ENCODE data around the gene EDAR.

Gene EDAR

GRCh38 chr2:108923019-108923700 is 65.9 kb downstream of the EDAR start:
- no peak for DNase-seq

- DNase-seq, result peak; percentile 11
Observed at GRCh38 chr2:108922141-108922915, 66.7 kb downstream of the EDAR start.

- DNase-seq, result no peak
Observed at GRCh38 chr2:108921096-108922030, 67.7 kb downstream of the EDAR start.

- DNase-seq, result no peak
Observed at GRCh38 chr2:108920686-108921085, 68.3 kb downstream of the EDAR start.

- no peak for DNase-seq
Observed at GRCh38 chr2:108919571-108920373, 69.2 kb downstream of the EDAR start.

GRCh38 chr2:108918941-108919341 is 70.1 kb downstream of the EDAR start:
- no peak for DNase-seq

- DNase-seq, result no peak
Observed at GRCh38 chr2:108918156-108918874, 70.7 kb downstream of the EDAR start.

GRCh38 chr2:108917526-108917925 is 71.5 kb downstream of the EDAR start:
- DNase-seq, result no peak

- DNase-seq, result no peak
Observed at GRCh38 chr2:108916796-108917421, 72.1 kb downstream of the EDAR start.

GRCh38 chr2:108916122-108916795 is 72.8 kb downstream of the EDAR start:
- DNase-seq, result no peak

- no peak for DNase-seq
Observed at GRCh38 chr2:108912629-108912902, 76.5 kb downstream of the EDAR start.

GRCh38 chr2:108911807-108912628 is 77.0 kb downstream of the EDAR start:
- no peak for DNase-seq

GRCh38 chr2:108911401-108911800 is 77.6 kb downstream of the EDAR start:
- no peak for DNase-seq

GRCh38 chr2:108910541-108911396 is 78.3 kb downstream of the EDAR start:
- no peak for DNase-seq

- DNase-seq, result no peak
Observed at GRCh38 chr2:108910011-108910431, 79.0 kb downstream of the EDAR start.

GRCh38 chr2:108909275-108909823 is 79.7 kb downstream of the EDAR start:
- no peak for DNase-seq

GRCh38 chr2:108908713-108909070 is 80.3 kb downstream of the EDAR start:
- no peak for DNase-seq

GRCh38 chr2:108907822-108908712 is 81.0 kb downstream of the EDAR start:
- DNase-seq, result no peak

Measured in NCI-H1694 treated with DMSO at 0.1 percent for 48 hours (cell line).